Muscle of leg (tissue), 11 donors: Measurements from ENCODE around the gene TIGD1. TPM values are rescaled to one million over a fixed set of nuclear protein-coding genes. Genes with fewer than 3 reads are reported as not detected.

Source experiments
- DNase-seq: peaks from one replicate; pipeline ENCODE4 v3.0.0; 2013
- H3K27ac ChIP-seq: one replicate; pipeline ENCODE4 v1.5.1; 2013; ENCODE audit warnings: mild to moderate bottlenecking, low read length, control low read depth
- H3K27me3 ChIP-seq: one replicate; pipeline ENCODE4 v1.6.1; 2013; ENCODE audit warnings: low read length; ENCODE audit not compliant: control insufficient read depth, insufficient read depth
- H3K36me3 ChIP-seq: one replicate; pipeline ENCODE4 v1.6.1; 2013; ENCODE audit warnings: low read length; ENCODE audit not compliant: control insufficient read depth, insufficient read depth
- H3K4me1 ChIP-seq: one replicate; pipeline ENCODE4 v1.6.1; 2013; ENCODE audit warnings: low read length; ENCODE audit not compliant: control insufficient read depth, insufficient read depth
- H3K4me3 ChIP-seq: one replicate; pipeline ENCODE4 v1.5.1; 2013; ENCODE audit warnings: low read length, control low read depth
- H3K9me3 ChIP-seq: replicated peaks from 2 replicates; pipeline ENCODE4 v1.6.1; 2013; ENCODE audit warnings: low read depth, low read length; ENCODE audit not compliant: control insufficient read depth
- WGBS: methylation state at CpG from one replicate; pipeline ENCODE4 v1.1.5; 2013; ENCODE audit warnings: missing lambda C conversion rate; ENCODE audit not compliant: insufficient coverage; 5-methylcytosine and 5-hydroxymethylcytosine counted together
- polyA plus RNA-seq, 8 donors: library from polyadenylated mRNA; unstranded; fragments of 120-200 nt; gene quantifications; one replicate each; pipeline versions ENCODE4 v1.2.1 to v1.2.3, GENCODE V29; 2013; ENCODE audit warnings: inconsistent platforms in 1 of 8, low replicate concordance in 1 of 8; ENCODE audit not compliant: insufficient read length in 8 of 8, insufficient read depth in 1 of 8
- total RNA-seq: library from RNA; stranded (reverse); fragments of 120-200 nt; gene quantifications from one replicate; pipeline ENCODE4 v1.2.4, GENCODE V29; 2013

Gene TIGD1
- total and polyA plus RNA-seq, 9 donors = 5.1 to 7.6 (median 6.1) TPM

DNA sequence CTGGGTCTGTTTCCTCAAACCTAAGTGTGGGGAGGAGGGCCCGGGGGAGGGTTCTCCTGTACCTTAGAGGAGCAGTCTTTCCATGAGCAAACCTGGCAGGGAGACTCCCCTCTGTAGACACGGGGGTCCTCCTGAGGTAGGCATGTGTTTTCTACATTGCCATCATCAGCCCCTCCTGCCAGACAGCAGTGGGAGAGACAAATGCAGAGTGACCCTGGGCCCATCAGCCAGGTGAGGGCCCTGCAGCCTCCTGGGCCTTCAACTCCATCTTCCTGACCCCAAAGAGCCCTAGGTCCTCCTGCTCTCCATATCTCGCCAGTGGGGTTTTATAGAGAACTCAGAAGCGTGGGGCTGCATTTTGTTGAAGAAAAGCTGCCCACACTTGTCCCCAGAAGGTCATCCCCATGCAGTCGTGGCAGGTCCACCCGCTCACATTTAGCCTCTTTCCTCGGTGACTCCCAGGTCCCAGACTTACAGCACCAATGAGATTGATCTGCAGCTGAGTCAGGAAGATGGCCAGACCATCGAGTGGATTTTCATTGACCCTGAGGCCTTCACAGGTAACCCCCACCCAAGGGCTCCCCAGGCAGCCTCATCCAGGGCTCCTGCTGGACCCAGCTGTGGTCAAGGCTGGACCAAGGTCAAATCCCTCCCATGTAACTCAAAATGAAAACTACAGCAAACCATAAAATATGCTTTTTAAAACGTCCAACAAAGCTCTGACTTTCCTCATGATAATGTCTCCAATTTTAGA lies 8.2 kb downstream of the TIGD1 start:
- 69% methylated on average over 6 of the region's 9 CpGs for WGBS
- H3K4me3 ChIP-seq = no peak overlapping the region
- DNase-seq = no peak
- peaks cover 50% of the 10 kb centered on the region for H3K36me3 ChIP-seq
- peaks cover 56% of the 10 kb centered on the region for H3K4me1 ChIP-seq
- peaks cover 2% of the 10 kb centered on the region for H3K27me3 ChIP-seq
- H3K9me3 ChIP-seq = no peaks in the 10 kb centered on the region
- H3K27ac ChIP-seq = no peak overlapping the region

DNA sequence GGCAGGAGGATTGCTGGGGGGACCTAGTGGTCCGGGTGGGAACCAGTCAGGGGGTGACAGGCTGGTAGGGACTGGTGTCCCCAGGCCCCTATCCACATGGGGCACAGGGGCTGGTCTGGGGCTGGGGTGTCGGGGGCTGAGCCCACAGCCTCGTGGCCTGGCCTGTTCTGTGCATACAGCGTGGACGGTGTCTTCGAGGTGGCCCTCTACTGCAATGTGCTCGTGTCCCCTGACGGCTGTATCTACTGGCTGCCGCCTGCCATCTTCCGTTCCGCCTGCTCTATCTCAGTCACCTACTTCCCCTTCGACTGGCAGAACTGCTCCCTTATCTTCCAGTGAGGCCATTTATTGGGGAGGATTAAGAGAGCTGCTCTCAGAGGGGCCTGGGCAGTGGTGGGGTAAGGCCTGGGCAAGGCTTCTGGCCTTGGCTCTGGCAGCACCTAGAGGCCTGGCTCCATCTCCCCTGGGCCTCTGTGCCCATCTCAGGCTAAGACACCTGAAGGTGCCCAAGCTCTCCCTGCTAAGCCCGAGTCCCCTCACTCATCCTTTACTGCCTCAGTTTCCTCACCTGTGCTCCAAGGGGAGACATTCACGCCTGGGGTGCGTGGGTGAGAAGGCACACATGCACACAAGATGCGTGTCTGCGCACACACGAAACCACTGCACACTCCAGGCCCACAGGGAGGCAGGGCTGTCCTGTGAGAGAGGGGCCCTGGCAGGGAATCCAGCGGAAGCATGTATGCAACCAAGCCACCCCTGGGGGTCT lies 9.0 kb downstream of the TIGD1 start:
- H3K27ac ChIP-seq = no peak overlapping the region

DNA sequence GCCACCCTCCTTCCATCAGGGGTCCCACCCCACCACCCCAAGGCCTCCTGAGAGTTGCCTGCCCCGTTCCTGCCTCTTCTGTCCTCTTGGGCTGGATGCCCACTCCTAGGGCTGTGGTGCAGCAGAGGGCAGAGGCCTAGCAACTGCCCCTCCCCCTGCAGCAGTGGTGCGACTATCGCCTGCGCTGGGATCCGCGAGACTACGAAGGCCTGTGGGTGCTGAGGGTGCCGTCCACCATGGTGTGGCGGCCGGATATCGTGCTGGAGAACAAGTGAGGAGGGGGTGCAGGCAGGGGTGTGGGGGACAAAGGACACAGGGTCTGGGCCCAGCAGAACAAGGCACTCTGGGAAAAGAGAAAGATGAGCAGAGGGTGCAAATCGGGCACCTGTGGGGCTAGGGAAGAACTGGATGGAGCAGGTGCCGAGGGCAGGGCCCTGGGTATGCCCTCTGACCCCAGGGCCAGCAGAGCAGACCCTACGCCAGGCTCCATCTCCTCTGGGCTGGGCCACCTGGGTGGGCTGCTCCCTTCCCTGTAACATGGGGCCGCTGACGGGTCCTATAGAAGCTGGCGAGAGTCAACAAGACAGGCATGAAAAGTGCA lies 9.8 kb downstream of the TIGD1 start:
- peaks cover 4% of the 10 kb centered on the region for H3K27me3 ChIP-seq
- DNase-seq = no peak
- 86% methylated on average over 13 of the region's 17 CpGs for WGBS
- peaks cover 61% of the 10 kb centered on the region for H3K4me1 ChIP-seq
- peaks cover 5% of the 10 kb centered on the region for H3K9me3 ChIP-seq
- peak overlapping the region; percentile 54 for H3K4me3 ChIP-seq
- peak overlapping the region; percentile 75 for H3K27ac ChIP-seq
- peaks cover 46% of the 10 kb centered on the region for H3K36me3 ChIP-seq

More for the DNA sequence above, 9.0 kb downstream of the TIGD1 start:
- peaks cover 59% of the 10 kb centered on the region for H3K4me1 ChIP-seq
- peaks cover under 1% of the 10 kb centered on the region for H3K9me3 ChIP-seq
- DNase-seq = no peak
- 71% methylated on average over 14 of the region's 19 CpGs for WGBS
- peaks cover 44% of the 10 kb centered on the region for H3K36me3 ChIP-seq
- H3K27me3 ChIP-seq = peaks cover 4% of the 10 kb centered on the region
- peak overlapping the region; percentile 54 for H3K4me3 ChIP-seq

DNA sequence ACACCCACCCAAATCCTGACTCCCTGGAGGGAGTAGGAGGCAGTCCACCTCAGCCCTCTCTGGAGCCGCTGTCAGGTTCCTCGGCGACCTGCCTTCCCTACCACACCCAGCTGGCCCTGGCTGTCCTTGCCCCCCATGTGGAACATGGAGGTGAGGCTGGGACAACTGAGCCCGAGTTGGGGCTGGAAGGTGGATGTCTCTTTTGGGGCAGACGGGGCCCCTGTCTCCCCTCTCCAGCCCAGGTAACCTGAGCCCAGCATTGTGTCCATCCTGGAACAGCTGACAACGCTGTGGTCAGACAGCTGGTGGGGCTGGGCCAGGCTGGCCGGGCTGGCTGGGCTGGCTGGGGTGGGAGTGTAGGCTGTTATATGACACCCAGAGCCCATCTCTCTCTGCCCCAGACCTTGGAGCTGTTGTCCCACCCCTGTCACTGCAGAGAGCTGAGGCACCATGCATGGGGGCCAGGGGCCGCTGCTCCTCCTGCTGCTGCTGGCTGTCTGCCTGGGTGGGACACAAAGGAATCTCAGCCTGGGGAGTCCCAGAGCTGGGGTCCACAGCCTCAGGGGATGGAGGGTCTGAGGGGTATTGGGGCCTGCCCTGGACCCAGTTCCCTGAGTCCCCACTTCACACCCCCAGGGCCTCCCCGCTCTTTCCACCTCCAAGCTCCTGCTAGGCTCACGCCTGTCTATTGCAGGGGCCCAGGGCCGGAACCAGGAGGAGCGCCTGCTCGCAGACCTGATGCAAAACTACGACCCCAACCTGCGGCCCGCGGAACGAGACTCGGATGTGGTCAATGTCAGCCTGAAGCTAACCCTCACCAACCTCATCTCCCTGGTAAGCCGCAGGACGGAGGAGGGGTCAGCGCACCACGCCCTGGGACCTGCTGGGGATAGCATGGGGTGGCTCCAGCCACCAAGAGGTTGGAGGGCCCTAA lies 10.8 kb downstream of the TIGD1 start, which contains the start of gene CHRNG:
Gene CHRNG (plus strand): TSS at position 395 of the 934 bp plus-strand sequence. CDS start 56 bp downstream, at position 451.
- peak within 1 kb of the TSS; percentile 75 for H3K27ac ChIP-seq
- H3K4me3 ChIP-seq = peak within 1 kb of the TSS; percentile 54
- peaks cover 4% of the 10 kb centered on the region for H3K27me3 ChIP-seq
- peak; percentile 81 for DNase-seq
- peaks cover 48% of the 10 kb centered on the region for H3K36me3 ChIP-seq
- H3K9me3 ChIP-seq = peaks cover 5% of the 10 kb centered on the region
- WGBS = 14% methylated on average over 8 of the region's 23 CpGs
- H3K4me1 ChIP-seq = peaks cover 70% of the 10 kb centered on the region

DNA sequence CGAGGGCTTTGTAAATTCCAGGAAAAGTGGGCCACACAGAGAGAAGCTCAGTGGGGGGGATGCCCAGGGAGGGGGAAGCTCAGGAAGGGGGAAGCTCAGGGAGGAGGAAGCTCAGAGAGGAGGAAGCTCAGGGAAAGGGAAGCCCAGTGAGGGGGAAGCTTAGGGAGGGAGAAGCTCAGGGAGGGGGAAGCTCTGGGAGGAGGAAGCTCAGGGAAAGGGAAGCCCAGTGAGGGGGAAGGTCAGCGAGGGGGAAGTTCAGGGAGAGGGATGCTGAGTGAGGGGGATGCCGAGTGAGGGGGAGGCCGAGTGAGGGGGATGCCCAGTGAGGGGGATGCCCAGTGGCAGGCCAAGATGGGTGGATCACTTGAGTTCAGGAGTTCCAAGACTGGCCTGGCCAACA lies 11.7 kb downstream of the TIGD1 start:
- peaks cover 4% of the 10 kb centered on the region for H3K27me3 ChIP-seq
- 0% methylated on average over 1 of the region's 4 CpGs for WGBS
- peak overlapping the region; percentile 75 for H3K27ac ChIP-seq
- H3K36me3 ChIP-seq = peaks cover 48% of the 10 kb centered on the region
- H3K9me3 ChIP-seq = peaks cover 5% of the 10 kb centered on the region
- no peak overlapping the region for H3K4me3 ChIP-seq
- no peak for DNase-seq
- peaks cover 79% of the 10 kb centered on the region for H3K4me1 ChIP-seq

DNA sequence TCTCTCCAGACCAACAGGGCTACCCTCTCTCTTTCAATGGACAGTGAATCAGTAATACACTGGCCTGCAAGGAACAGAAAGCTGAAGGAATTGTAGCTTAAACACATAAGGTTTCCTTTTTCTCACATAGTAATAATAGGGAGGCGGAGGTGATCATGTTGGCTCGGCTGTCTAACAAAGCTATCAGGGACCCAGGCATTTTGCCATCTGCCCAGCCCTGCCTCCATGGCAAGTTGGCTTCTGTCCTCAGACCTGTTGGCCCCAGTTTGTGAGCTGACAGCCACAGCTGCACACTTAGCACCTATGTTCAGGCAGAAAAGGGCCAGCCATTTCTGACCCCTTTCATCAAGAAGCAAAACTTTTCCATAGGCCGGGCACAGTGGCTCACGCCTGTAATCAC lies 12.9 kb downstream of the TIGD1 start:
- DNase-seq = no peak
- Histone ChIP-seq H3K4me3 (no peak overlapping the region), H3K36me3 (peaks cover 39% of the 10 kb centered on the region), H3K9me3 (peaks cover 5% of the 10 kb centered on the region), H3K27me3 (peaks cover 4% of the 10 kb centered on the region), H3K27ac (peak overlapping the region; percentile 62), H3K4me1 (peaks cover 79% of the 10 kb centered on the region)
- WGBS = no CpG with 5 or more reads among the region's 4 CpGs

DNA sequence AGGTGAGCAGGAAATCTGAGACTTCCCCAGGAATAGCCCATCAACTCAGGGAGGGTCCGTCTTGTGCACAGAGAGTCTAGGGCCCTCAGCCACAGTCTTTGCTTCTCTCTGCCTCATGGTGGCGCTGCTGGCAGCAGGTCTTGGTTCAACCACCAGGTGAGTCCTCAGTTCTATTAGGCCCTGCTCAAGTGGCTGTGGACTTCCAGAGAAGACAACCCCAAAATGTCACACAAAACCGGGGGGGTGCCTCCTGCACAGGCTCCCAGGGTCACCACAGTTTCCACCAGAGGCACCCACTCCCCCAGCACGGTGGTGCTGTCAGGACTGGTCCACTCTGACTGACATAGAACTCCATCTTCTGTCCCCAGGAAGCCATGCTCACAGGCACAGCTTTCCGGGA lies 13.3 kb downstream of the TIGD1 start:
- whole genome bisulfite sequencing = 53% methylated on average over 4 of the region's 5 CpGs
- Histone ChIP-seq H3K27ac (peak overlapping the region; percentile 62), H3K9me3 (peaks cover 5% of the 10 kb centered on the region), H3K36me3 (peaks cover 35% of the 10 kb centered on the region), H3K4me3 (no peak overlapping the region), H3K4me1 (peaks cover 78% of the 10 kb centered on the region), H3K27me3 (peaks cover 4% of the 10 kb centered on the region)
- DNase-seq = no peak

DNA sequence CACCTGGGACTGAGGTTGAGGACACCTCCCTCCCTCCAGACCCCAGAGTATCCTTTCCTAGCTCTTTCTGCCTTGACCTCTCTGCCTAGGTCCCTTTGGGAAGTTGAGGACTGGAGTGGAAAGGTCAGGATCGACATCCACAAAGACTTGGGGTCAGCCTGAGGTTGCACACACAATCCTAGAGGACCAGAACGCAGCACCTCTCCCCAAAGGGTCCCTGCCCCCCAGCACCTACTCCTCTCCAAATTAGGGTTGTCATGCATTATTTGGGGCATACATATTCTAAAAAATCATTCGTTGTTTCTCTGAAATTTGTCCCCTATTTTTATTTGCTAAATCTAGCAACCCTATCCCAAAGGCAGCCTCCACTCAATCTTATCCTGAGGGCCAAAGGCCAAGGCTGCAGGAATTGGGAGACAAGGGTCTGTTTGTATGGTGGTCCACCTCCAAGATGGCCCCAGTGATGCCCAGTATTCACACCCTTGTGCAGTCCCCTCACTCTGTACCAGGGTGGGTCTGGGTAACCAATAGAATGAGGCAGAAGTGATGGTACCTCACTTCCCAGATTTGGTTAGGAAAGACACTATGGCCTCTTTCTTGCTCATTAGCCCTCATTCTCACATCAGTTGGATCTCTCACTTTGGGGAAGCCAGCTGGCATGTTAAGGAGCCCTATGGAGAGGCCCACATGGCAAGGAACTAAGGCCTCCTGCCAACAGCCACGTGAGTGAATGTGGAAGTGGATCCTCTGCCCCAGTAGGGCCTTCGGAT lies 14.4 kb downstream of the TIGD1 start:
- H3K4me3 ChIP-seq = no peak overlapping the region
- no peak for DNase-seq
- no peak overlapping the region for H3K27ac ChIP-seq
- WGBS = 89% methylated on average over 1 of the region's 5 CpGs
- peaks cover 4% of the 10 kb centered on the region for H3K27me3 ChIP-seq
- peaks cover 30% of the 10 kb centered on the region for H3K36me3 ChIP-seq
- H3K9me3 ChIP-seq = peaks cover 5% of the 10 kb centered on the region
- H3K4me1 ChIP-seq = peaks cover 67% of the 10 kb centered on the region
